Neutrophil (primary cell): ENCODE data around the gene SLC28A1.

Experiments
- H3K27ac ChIP-seq: fragments of 200-600 bp; sonication (generic); 2 replicates; pipeline ENCODE4 v1.5.1; 2016; ENCODE audit warnings: mild to moderate bottlenecking, moderate library complexity
- H3K27me3 ChIP-seq: fragments of 200-600 bp; sonication (generic); 2 replicates; pipeline ENCODE4 v1.6.0; 2016; ENCODE audit warnings: mild to moderate bottlenecking
- H3K36me3 ChIP-seq: fragments of 200-600 bp; sonication (generic); 2 replicates; pipeline ENCODE4 v1.5.1; 2017
- H3K4me1 ChIP-seq, 2 experiments: fragments of 200-600 bp in 1 of 2; sonication (generic) in 1 of 2; 1 replicate in 1 of 2; 2 replicates in 1 of 2; pipeline versions ENCODE4 v1.5.1 to v1.6.1; 2013 to 2016; ENCODE audit warnings: low read depth in 1 of 2, low read length in 1 of 2, mild to moderate bottlenecking in 1 of 2, moderate library complexity in 1 of 2; ENCODE audit not compliant: control insufficient read depth in 1 of 2, insufficient read depth in 1 of 2
- H3K4me3 ChIP-seq, 2 experiments: fragments of 200-600 bp in 1 of 2; sonication (generic) in 1 of 2; 1 replicate in 1 of 2; 2 replicates in 1 of 2; pipeline ENCODE4 v1.5.1; 2013 to 2016; ENCODE audit warnings: low read depth in 1 of 2, low read length in 1 of 2, mild to moderate bottlenecking in 1 of 2, moderate library complexity in 1 of 2
- H3K9me3 ChIP-seq: fragments of 200-600 bp; sonication (generic); 2 replicates; pipeline ENCODE4 v1.5.1; 2016
- TF ChIP-seq, protein P1 (sequence below): fragments of 200-600 bp; sonication (generic); IDR thresholded peaks from 2 replicates; pipeline ENCODE4 v1.5.1; 2016; ENCODE audit warnings: antibody characterized with exemption

Gene SLC28A1

DNA sequence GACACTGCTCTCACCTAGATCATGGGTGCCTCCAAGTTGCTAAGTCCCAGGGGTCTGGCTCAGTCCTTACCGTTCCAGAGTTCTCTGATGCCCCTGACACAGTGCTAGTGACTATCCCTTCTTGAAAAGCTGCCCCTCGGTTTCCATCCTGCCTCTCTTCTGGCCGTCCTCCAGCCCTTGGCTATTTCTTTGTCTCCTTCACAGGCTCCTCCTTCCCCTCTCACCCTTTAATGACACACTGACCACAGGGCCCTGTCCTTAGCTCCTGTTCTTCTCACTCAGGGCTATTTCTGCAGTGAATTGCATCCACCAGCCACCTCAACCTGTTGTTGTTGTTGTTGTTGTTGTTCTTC is 31.1 kb downstream of the SLC28A1 start:
- TF ChIP-seq, protein P1, sequence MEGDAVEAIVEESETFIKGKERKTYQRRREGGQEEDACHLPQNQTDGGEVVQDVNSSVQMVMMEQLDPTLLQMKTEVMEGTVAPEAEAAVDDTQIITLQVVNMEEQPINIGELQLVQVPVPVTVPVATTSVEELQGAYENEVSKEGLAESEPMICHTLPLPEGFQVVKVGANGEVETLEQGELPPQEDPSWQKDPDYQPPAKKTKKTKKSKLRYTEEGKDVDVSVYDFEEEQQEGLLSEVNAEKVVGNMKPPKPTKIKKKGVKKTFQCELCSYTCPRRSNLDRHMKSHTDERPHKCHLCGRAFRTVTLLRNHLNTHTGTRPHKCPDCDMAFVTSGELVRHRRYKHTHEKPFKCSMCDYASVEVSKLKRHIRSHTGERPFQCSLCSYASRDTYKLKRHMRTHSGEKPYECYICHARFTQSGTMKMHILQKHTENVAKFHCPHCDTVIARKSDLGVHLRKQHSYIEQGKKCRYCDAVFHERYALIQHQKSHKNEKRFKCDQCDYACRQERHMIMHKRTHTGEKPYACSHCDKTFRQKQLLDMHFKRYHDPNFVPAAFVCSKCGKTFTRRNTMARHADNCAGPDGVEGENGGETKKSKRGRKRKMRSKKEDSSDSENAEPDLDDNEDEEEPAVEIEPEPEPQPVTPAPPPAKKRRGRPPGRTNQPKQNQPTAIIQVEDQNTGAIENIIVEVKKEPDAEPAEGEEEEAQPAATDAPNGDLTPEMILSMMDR, result no peak
- H3K9me3 ChIP-seq, result no peaks in the 10 kb centered on the region
- no peaks in the 10 kb centered on the region for H3K4me1 ChIP-seq
- no peaks in the 10 kb centered on the region for H3K27me3 ChIP-seq
- H3K27ac ChIP-seq, result no peak overlapping the region
- H3K4me3 ChIP-seq, result no peak overlapping the region
- H3K36me3 ChIP-seq, result no peaks in the 10 kb centered on the region

DNA sequence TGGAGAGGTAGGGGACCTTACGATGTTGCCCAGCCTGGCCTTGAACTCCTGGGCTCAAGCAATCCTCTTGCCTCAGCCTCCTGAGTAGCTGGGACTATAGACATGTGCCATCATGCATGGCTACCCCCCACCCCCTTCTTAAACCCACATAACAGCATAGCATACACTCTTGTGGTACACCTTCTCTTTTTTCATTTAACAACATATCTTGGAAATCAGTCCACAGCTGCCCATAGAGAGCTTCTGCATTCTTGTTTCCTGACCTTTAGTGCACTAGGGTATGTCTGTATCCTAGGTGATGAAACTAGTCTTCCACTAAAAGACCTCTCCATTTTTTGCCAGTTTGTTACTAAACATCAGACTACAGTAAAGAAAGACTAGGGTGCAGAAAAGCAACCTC is 33.0 kb downstream of the SLC28A1 start:
- H3K27me3 ChIP-seq, result no peaks in the 10 kb centered on the region
- no peaks in the 10 kb centered on the region for H3K9me3 ChIP-seq
- no peak overlapping the region for H3K27ac ChIP-seq
- TF ChIP-seq, protein P1, result no peak
- no peaks in the 10 kb centered on the region for H3K4me1 ChIP-seq
- no peak overlapping the region for H3K4me3 ChIP-seq
- H3K36me3 ChIP-seq, result no peaks in the 10 kb centered on the region

DNA sequence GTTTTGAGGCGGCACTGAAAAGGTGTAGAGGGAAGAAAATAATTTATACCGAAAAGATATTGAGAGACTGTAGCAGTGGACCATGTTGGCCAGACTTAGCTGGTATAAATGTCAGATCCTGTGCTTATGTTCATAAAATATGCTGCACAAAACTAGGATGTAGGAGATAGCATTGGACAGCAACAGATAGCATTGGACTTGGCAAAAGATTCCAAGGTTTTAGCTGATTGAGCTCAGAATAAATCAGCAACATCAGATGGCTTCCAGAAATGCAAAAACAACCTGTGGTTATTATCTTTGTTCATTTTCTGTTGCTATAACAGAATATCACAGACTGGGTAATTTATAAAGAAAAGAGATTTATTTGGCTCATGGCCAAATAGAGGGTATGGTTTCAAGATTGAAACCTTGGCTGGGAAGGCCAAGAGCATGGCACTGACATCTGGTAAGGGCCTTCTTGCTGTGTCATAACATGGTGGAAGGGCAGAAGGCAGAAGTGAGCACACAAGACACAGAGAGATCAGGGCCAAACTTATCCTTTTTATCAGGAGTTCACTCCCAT is 34.7 kb downstream of the SLC28A1 start:
- TF ChIP-seq, protein P1, result no peak
- no peaks in the 10 kb centered on the region for H3K27me3 ChIP-seq
- peaks cover 0 to 4% of the 10 kb centered on the region in 2 experiments for H3K4me1 ChIP-seq
- H3K4me3 ChIP-seq, result no peak overlapping the region
- no peak overlapping the region for H3K27ac ChIP-seq
- no peaks in the 10 kb centered on the region for H3K36me3 ChIP-seq
- H3K9me3 ChIP-seq, result no peaks in the 10 kb centered on the region

DNA sequence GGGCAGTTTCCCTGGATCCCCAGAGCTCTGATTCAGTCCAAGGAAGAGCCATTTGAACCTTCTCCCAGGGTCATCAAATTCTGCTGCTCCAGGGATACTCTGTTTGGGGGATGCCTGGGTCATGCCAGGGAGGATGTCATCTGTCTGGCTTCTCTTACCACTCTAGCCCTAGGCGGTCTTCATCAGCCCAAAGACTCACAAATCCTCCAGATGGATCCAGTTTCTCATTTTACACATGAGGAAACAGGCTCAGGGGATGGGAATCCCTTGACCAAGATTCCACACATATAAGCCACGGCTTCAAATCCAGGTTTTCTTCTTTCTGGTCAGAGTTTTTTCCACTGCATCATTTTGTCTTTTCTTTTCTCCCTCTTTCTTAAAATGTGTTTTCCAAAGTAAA is 36.7 kb downstream of the SLC28A1 start:
- peaks cover 0 to 4% of the 10 kb centered on the region in 2 experiments for H3K4me1 ChIP-seq
- no peak overlapping the region for H3K4me3 ChIP-seq
- TF ChIP-seq, protein P1, result no peak
- no peaks in the 10 kb centered on the region for H3K9me3 ChIP-seq
- H3K27me3 ChIP-seq, result no peaks in the 10 kb centered on the region
- no peaks in the 10 kb centered on the region for H3K36me3 ChIP-seq
- H3K27ac ChIP-seq, result no peak overlapping the region

DNA sequence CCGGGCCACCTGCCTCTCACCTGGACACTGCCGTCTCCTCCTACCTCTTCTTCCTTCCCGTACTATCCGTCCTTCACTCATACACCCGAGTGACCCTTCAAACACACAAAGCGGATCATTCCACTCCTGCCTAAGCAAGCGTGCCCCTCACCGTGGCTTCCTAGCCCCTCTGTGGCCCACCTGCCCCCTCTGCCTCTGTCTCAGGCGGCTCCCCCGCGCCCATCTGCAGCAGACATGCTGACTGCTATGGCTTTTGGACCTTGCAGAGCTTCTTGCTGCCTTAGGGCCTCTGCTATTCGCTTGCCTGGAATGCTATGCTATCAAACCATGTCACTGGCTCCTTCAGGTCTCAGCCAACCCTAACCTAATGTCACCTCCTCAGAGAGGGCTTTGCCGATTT is 38.1 kb downstream of the SLC28A1 start:
- Histone ChIP-seq H3K27ac (no peak overlapping the region), H3K4me1 (peaks cover 0 to 4% of the 10 kb centered on the region in 2 experiments), H3K9me3 (no peaks in the 10 kb centered on the region)

More for the DNA sequence above, 38.1 kb downstream of the SLC28A1 start:
- TF ChIP-seq, protein P1, result no peak
- no peak overlapping the region for H3K4me3 ChIP-seq
- no peaks in the 10 kb centered on the region for H3K27me3 ChIP-seq
- no peaks in the 10 kb centered on the region for H3K36me3 ChIP-seq
